GM12878 (cell line): ENCODE measurements around the gene HS1BP3. TPM values are rescaled to one million over a fixed set of nuclear protein-coding genes. Genes with fewer than 3 reads are reported as not detected.

Experiments used
- ATAC-seq: fragments of 200-7000 bp; cut with Tn5 transposase; 3 replicates; pipeline ENCODE4 v1.9.1; 2020; ENCODE audit warnings: mild to moderate bottlenecking, moderate library complexity
- BruUV-seq: library from RNA; stranded (reverse); fragments of 400-500 nt; replicated peaks from 2 replicates; lab custom pipeline; 2021; lab: Mats Ljungman, UMichigan
- CTCF ChIA-PET: fragments of 300-600 bp; sonication (Branson Sonifier 250); formaldehyde crosslinking; extraction: SDS; loops from one replicate; lab custom pipeline; 2021; ENCODE audit warnings: inconsistent platforms; lab: Yijun Ruan, JAX
- POLR2A ChIA-PET: fragments of 350-600 bp; formaldehyde crosslinking; extraction: SDS; loops from one replicate; lab custom pipeline; 2021; ENCODE audit warnings: inconsistent platforms; lab: Charles Lee
- RAD21 ChIA-PET: fragments of 300-600 bp; sonication (Branson Sonifier 250); formaldehyde crosslinking; loops from one replicate; lab custom pipeline; 2023; ENCODE audit warnings: antibody characterized with exemption; ENCODE audit not compliant: unreplicated experiment; lab: Charles Lee
- SMC1A ChIA-PET: fragments of 300-600 bp; sonication (Branson Sonifier 250); formaldehyde crosslinking; loops from one replicate; lab custom pipeline; 2023; ENCODE audit not compliant: unreplicated experiment, uncharacterized antibody; lab: Charles Lee
- DNase-seq: peaks from one replicate; pipeline ENCODE4 v3.0.0-alpha.2; 2011; ENCODE audit warnings: low read depth, low spot score
- FAIRE-seq: peaks from 3 replicates; lab custom pipeline; 2011; peaks lifted over from hg19 to GRCh38; lab: Jason Lieb, UNC
- H2AFZ ChIP-seq: 2 replicates; pipeline ENCODE4 v1.6.0; 2011; ENCODE audit warnings: low read depth, low read length, control low read depth; ENCODE audit not compliant: control insufficient read depth
- H3K27ac ChIP-seq: 2 replicates; pipeline ENCODE4 v1.5.1; 2011; ENCODE audit warnings: control low read depth; ENCODE audit not compliant: control insufficient read depth, insufficient read depth
- H3K27me3 ChIP-seq, 2 experiments: replicated peaks in 1 of 2; 2 replicates each; pipeline versions ENCODE4 v1.6.0 to v1.6.1; 2011; ENCODE audit warnings: low read length in 1 of 2; ENCODE audit not compliant: control insufficient read depth in 2 of 2, insufficient read depth in 2 of 2
- H3K36me3 ChIP-seq, 2 experiments: 2 replicates each; pipeline ENCODE4 v1.5.1; 2011; ENCODE audit warnings: low read length in 1 of 2; ENCODE audit not compliant: control insufficient read depth in 2 of 2, insufficient read depth in 2 of 2
- H3K4me1 ChIP-seq: 2 replicates; pipeline ENCODE4 v1.6.1; 2011; ENCODE audit warnings: mild to moderate bottlenecking, low read length, moderate library complexity, mixed read lengths; ENCODE audit not compliant: control insufficient read depth, insufficient read depth
- H3K4me2 ChIP-seq: 2 replicates; pipeline ENCODE4 v1.6.0; 2011; ENCODE audit warnings: control low read depth; ENCODE audit not compliant: control insufficient read depth, insufficient read depth
- H3K4me3 ChIP-seq: fragments of 200-600 bp; sonication (generic); 2 replicates; pipeline ENCODE4 v1.5.1; 2016
- H3K79me2 ChIP-seq: 2 replicates; pipeline ENCODE4 v1.6.0; 2011; ENCODE audit warnings: low read length; ENCODE audit not compliant: control insufficient read depth, insufficient read depth
- H3K9ac ChIP-seq: 2 replicates; pipeline ENCODE4 v1.8.0; 2011; ENCODE audit warnings: low read length, control low read depth, mixed read lengths; ENCODE audit not compliant: control insufficient read depth, insufficient read depth
- H3K9me3 ChIP-seq: replicated peaks from 3 replicates; pipeline ENCODE4 v1.5.1; 2011; ENCODE audit warnings: mild to moderate bottlenecking, low read length; ENCODE audit not compliant: control insufficient read depth, insufficient read depth
- H4K20me1 ChIP-seq: 2 replicates; pipeline ENCODE4 v1.6.0; 2011; ENCODE audit not compliant: control insufficient read depth, insufficient read depth
- CEBPB ChIP-seq, 2 experiments: fragments of 150-350 bp in 1 of 2; IDR thresholded peaks; 2 replicates each; pipeline ENCODE4 v1.6.1; 2012 to 2014; ENCODE audit warnings: low read depth in 2 of 2, low read length in 2 of 2, borderline replicate concordance in 1 of 2, inconsistent platforms in 1 of 2
- ELK1 ChIP-seq: IDR thresholded peaks from 2 replicates; pipeline ENCODE4 v1.6.1; 2012; ENCODE audit warnings: low read depth, low read length, improper control_type of control experiment
- PRDM15 ChIP-seq: fragments of 450-650 bp; formaldehyde crosslinking; IDR thresholded peaks from 2 replicates; pipeline ENCODE4 v1.4.0; 2020; ENCODE audit warnings: mild to moderate bottlenecking, moderate library complexity
- SPI1 ChIP-seq: IDR thresholded peaks from 2 replicates; pipeline ENCODE4 v1.6.1; 2011; ENCODE audit warnings: low read depth, mild to moderate bottlenecking, low read length, moderate library complexity, borderline replicate concordance; ENCODE audit not compliant: insufficient read depth
- WGBS: methylation state at CpG from one replicate; pipeline ENCODE4 v1.1.6; 2016; ENCODE audit warnings: low lambda C conversion rate; ENCODE audit not compliant: insufficient replicate concordance, insufficient coverage; ENCODE audit errors: missing lambda C conversion rate; 5-methylcytosine and 5-hydroxymethylcytosine counted together
- in situ Hi-C: fragments of 300-500 bp; cut with MboI; formaldehyde crosslinking; loops from 9 replicates; pipeline ENCODE4 v1.14.3; 2018; ENCODE audit warnings: mixed read lengths
- intact Hi-C: fragments of 100-400 bp; cut with micrococcal nuclease; formaldehyde crosslinking; loops from one replicate; pipeline ENCODE4 v1.14.2; 2022; ENCODE audit not compliant: unreplicated experiment
- polyA plus RNA-seq, 11 experiments: library from polyadenylated mRNA; depleted of rRNA in 4 of 11; unstranded in 6 of 11; stranded (reverse) in 5 of 11; fragments of >200 nt; fragmentation: Nextera tagmentation in 4 of 11; fragmentation: Illumina TruSeq in 1 of 11; extraction: Ambion mirVana in 4 of 11; extraction: Trizol in 1 of 11; gene quantifications; 1 replicate in 1 of 11; 2 replicates in 10 of 11; pipeline versions ENCODE4 v1.2.1 to v1.2.3, GENCODE V29; 2011 to 2016; ENCODE audit warnings: inconsistent platforms in 2 of 11, missing spikeins in 2 of 11, low read depth in 1 of 11
- total RNA-seq, 4 experiments: library from RNA; depleted of rRNA in 3 of 4; stranded (reverse); fragments of >200 nt in 3 of 4; fragmentation: Illumina TruSeq in 1 of 4; extraction: Trizol in 1 of 4; gene quantifications; 2 replicates each; pipeline versions ENCODE4 v1.2.1 to v1.2.3, GENCODE V29; 2013 to 2021
- TF ChIP-seq, protein P1 (sequence below): fragments of 450-650 bp; IDR thresholded peaks from 2 replicates; pipeline ENCODE4 v1.6.1; 2017; ENCODE audit warnings: low read depth, mild to moderate bottlenecking, moderate library complexity
- TF ChIP-seq, protein P2 (sequence below): fragments of 450-650 bp; IDR thresholded peaks from 2 replicates; pipeline ENCODE4 v1.6.1; 2017; ENCODE audit warnings: mild to moderate bottlenecking, moderate library complexity

HS1BP3 gene
- total and polyA plus RNA-seq, 10 of the 15 experiments (the other 5 are each of a cell fraction or from before 2014, with no cell fraction given) = 0.47 to 7.2 (median 4.6) TPM

DNA sequence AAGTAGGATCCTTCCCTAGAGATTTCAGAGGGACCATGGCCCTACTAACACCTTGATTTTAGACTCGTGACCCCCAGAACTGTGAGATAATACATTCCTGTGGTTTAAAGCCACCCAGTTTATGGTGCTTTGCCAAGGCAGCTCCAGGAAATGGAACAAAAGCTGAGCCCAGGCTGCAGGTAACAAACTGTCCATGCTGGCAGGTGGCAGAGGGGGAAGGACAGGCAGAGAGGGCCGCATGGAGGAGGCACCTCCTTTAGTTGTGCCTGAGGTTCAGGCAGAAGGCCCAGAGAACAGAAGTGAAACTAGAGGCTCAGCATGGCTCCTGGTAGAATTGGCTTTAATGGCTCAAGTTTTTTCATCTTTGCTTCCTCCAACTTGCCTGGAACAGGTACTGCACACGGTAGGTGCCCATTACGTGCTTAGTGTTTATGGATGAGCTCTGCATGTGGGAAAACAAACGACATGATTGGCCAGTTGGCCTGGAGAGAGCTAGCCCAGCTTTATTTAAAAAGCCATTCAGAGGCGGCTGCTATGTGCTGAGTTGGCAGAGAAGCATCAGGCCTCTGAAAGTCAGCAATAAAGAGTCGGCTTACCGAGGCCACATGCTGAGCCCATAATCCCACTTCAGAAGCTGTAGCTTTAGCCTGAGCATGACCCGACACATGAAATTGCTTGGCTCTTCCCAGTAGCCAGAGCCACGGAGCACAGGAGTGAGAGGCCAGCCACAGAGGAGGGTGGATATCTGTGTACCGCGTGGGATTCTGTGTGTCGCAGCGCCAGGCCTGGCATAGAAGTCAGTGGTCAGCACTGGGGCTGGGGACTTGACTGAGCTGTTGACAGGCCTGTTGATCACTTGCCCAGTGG is 36.5 kb downstream of the HS1BP3 start:
- H4K20me1 ChIP-seq = no peaks in the 10 kb centered on the region
- H3K79me2 ChIP-seq = no peaks in the 10 kb centered on the region
- no peaks in the 10 kb centered on the region for H3K36me3 ChIP-seq
- ATAC-seq (peak; percentile 51; the same call in 2 of the 3 replicates), FAIRE-seq (no peak), DNase-seq (no peak)
- H2AFZ ChIP-seq = no peak overlapping the region
- ChIA-PET POLR2A (no interaction called here), SMC1A (interaction anchor here (0.8 to 3.8 kb wide), 8 partner anchors 12 to 170 kb away, joined by 3 to 13 read pairs (median 4); partner anchors contain the start of gene RHOB), RAD21 (interaction anchor here (0.7 to 2.7 kb wide), 3 partner anchors 155 to 170 kb away, joined by 3 to 11 read pairs (median 4); partner anchors contain the start of gene RHOB), CTCF (interaction anchor here (1.0 to 1.4 kb wide), 4 partner anchors 8 to 170 kb away, joined by 3 to 6 read pairs (median 4); no protein-coding TSS in a partner anchor)
- H3K27ac ChIP-seq = no peak overlapping the region
- no peak overlapping the region for H3K9ac ChIP-seq
- no peaks in the 10 kb centered on the region for H3K27me3 ChIP-seq
- intact Hi-C loops = no loop called here
- no peak overlapping the region for H3K4me2 ChIP-seq
- in situ Hi-C loops = no loop called here
- H3K4me1 ChIP-seq = no peaks in the 10 kb centered on the region
- no peak overlapping the region for H3K4me3 ChIP-seq
- 63% methylated on average over 14 of the region's 14 CpGs for WGBS
- no peaks in the 10 kb centered on the region for H3K9me3 ChIP-seq
- no TSS peak for BruUV-seq
- TF ChIP-seq CEBPB (IDR thresholded peaks at IDR 0.05; ENCODE audit: borderline replicate concordance in 1 of 2, low read depth in 2 of 2, low read length in 2 of 2) = no peak
- TF ChIP-seq, protein P1, sequence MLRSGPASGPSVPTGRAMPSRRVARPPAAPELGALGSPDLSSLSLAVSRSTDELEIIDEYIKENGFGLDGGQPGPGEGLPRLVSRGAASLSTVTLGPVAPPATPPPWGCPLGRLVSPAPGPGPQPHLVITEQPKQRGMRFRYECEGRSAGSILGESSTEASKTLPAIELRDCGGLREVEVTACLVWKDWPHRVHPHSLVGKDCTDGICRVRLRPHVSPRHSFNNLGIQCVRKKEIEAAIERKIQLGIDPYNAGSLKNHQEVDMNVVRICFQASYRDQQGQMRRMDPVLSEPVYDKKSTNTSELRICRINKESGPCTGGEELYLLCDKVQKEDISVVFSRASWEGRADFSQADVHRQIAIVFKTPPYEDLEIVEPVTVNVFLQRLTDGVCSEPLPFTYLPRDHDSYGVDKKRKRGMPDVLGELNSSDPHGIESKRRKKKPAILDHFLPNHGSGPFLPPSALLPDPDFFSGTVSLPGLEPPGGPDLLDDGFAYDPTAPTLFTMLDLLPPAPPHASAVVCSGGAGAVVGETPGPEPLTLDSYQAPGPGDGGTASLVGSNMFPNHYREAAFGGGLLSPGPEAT = no peak
- TF ChIP-seq SPI1 = peak; percentile 44; the same call in 1 of the 2 replicates
- TF ChIP-seq, protein P2, sequence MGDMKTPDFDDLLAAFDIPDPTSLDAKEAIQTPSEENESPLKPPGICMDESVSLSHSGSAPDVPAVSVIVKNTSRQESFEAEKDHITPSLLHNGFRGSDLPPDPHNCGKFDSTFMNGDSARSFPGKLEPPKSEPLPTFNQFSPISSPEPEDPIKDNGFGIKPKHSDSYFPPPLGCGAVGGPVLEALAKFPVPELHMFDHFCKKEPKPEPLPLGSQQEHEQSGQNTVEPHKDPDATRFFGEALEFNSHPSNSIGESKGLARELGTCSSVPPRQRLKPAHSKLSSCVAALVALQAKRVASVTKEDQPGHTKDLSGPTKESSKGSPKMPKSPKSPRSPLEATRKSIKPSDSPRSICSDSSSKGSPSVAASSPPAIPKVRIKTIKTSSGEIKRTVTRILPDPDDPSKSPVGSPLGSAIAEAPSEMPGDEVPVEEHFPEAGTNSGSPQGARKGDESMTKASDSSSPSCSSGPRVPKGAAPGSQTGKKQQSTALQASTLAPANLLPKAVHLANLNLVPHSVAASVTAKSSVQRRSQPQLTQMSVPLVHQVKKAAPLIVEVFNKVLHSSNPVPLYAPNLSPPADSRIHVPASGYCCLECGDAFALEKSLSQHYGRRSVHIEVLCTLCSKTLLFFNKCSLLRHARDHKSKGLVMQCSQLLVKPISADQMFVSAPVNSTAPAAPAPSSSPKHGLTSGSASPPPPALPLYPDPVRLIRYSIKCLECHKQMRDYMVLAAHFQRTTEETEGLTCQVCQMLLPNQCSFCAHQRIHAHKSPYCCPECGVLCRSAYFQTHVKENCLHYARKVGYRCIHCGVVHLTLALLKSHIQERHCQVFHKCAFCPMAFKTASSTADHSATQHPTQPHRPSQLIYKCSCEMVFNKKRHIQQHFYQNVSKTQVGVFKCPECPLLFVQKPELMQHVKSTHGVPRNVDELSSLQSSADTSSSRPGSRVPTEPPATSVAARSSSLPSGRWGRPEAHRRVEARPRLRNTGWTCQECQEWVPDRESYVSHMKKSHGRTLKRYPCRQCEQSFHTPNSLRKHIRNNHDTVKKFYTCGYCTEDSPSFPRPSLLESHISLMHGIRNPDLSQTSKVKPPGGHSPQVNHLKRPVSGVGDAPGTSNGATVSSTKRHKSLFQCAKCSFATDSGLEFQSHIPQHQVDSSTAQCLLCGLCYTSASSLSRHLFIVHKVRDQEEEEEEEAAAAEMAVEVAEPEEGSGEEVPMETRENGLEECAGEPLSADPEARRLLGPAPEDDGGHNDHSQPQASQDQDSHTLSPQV = no peak
- no peak for TF ChIP-seq PRDM15 (CRISPR knock-in tag)
- TF ChIP-seq ELK1 = no peak
